ENCODE measurements around the gene TIAM2.
A peak's percentile ranks its signal among the peaks of the same experiment; 100 is the strongest.

GRCh38 chr6:154974485-154975149, 20.5 kb upstream of the TIAM2 start:
- TF ChIP-seq, protein P1, sequence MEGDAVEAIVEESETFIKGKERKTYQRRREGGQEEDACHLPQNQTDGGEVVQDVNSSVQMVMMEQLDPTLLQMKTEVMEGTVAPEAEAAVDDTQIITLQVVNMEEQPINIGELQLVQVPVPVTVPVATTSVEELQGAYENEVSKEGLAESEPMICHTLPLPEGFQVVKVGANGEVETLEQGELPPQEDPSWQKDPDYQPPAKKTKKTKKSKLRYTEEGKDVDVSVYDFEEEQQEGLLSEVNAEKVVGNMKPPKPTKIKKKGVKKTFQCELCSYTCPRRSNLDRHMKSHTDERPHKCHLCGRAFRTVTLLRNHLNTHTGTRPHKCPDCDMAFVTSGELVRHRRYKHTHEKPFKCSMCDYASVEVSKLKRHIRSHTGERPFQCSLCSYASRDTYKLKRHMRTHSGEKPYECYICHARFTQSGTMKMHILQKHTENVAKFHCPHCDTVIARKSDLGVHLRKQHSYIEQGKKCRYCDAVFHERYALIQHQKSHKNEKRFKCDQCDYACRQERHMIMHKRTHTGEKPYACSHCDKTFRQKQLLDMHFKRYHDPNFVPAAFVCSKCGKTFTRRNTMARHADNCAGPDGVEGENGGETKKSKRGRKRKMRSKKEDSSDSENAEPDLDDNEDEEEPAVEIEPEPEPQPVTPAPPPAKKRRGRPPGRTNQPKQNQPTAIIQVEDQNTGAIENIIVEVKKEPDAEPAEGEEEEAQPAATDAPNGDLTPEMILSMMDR (conservative IDR thresholded peaks at IDR 0.05; ENCODE audit: low read depth in 2 of 2), result peak; percentile 70 to 73
- no peak for TF ChIP-seq JUNB (IDR thresholded peaks at IDR 0.05; ENCODE audit: unreplicated experiment)
- no peak for TF ChIP-seq EZH2phosphoT487 (IDR thresholded peaks at IDR 0.05; ENCODE audit: unreplicated experiment)
- no peak for TF ChIP-seq EZH2 (IDR thresholded peaks at IDR 0.05; ENCODE audit: low read depth, unreplicated experiment)
- no peak for TF ChIP-seq STAT1 (IDR thresholded peaks at IDR 0.05; ENCODE audit: unreplicated experiment)
